ENCODE results near the gene PSMB1. TPM values are rescaled to one million over a fixed set of nuclear protein-coding genes. Genes with fewer than 3 reads are reported as not detected.

Gene PSMB1
- total RNA-seq, 4 donors from 2014 or later: 227 to 320 (median 275) TPM

DNA sequence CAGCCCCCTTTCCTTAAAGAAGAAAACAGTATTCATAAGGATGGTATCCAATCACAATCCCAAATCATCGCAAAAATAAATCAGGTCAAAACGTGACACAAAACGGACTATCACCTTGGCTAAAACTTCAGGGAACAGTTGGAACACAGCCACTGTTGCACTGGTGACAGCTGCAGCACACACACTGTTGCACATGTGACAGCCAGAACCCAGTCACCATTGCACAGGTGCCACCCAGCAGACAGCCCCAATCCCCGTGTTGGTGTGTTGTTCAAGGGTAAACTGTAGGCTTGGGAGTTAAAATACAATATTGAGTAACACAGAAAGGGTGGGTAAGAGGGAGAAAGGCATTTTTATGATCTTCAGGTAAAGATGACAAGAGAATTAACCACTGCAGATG, 15.8 kb downstream of the PSMB1 start:
- H3K4me1 ChIP-seq: no peaks in the 10 kb centered on the region
- 90 to 95% methylated on average over 4 of the region's 4 CpGs for WGBS, 2 donors
- H3K9me3 ChIP-seq: no peaks in the 10 kb centered on the region
- peaks cover 56 to 63% of the 10 kb centered on the region in 2 donors for H3K36me3 ChIP-seq
- DNase-seq: no peak
- no peaks in the 10 kb centered on the region for H3K27me3 ChIP-seq
- no peak overlapping the region for H3K4me3 ChIP-seq (replicated peaks in 1 of 3)
- TF ChIP-seq, protein P1, sequence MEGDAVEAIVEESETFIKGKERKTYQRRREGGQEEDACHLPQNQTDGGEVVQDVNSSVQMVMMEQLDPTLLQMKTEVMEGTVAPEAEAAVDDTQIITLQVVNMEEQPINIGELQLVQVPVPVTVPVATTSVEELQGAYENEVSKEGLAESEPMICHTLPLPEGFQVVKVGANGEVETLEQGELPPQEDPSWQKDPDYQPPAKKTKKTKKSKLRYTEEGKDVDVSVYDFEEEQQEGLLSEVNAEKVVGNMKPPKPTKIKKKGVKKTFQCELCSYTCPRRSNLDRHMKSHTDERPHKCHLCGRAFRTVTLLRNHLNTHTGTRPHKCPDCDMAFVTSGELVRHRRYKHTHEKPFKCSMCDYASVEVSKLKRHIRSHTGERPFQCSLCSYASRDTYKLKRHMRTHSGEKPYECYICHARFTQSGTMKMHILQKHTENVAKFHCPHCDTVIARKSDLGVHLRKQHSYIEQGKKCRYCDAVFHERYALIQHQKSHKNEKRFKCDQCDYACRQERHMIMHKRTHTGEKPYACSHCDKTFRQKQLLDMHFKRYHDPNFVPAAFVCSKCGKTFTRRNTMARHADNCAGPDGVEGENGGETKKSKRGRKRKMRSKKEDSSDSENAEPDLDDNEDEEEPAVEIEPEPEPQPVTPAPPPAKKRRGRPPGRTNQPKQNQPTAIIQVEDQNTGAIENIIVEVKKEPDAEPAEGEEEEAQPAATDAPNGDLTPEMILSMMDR (IDR thresholded peaks at IDR 0.05): no peak
- intact Hi-C loops (cut with DNase I): no loop called here
- H3K27ac ChIP-seq: no peak overlapping the region

DNA sequence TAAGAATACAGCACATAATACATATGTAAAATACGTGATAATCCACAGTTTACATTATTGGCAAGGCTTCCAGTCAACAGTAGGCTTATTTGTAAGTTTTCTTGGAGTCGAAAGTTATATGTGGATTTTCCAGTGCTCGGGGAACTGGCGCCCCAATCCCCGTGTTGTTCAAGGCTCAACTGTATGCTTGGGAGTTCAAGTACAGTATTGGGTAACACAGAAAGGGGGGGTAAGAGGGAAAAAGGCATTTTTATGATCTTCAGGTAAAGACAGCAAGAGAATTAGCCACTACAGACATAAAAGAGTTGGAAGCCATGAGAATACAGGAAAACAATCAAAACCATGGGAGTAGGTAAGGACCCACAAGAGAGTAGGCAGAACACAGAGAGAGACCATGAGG, 16.4 kb downstream of the PSMB1 start:
- H3K9me3 ChIP-seq: no peaks in the 10 kb centered on the region
- no peaks in the 10 kb centered on the region for H3K27me3 ChIP-seq
- no peak overlapping the region for H3K4me3 ChIP-seq (replicated peaks in 1 of 3)
- peaks cover 49 to 57% of the 10 kb centered on the region in 2 donors for H3K36me3 ChIP-seq
- H3K27ac ChIP-seq: no peak overlapping the region
- no peaks in the 10 kb centered on the region for H3K4me1 ChIP-seq
- 87 to 94% methylated on average over 5 of the region's 5 CpGs for WGBS, 2 donors
- no peak for TF ChIP-seq POLR2A (IDR thresholded peaks at IDR 0.05)
- TF ChIP-seq, protein P1 (IDR thresholded peaks at IDR 0.05): no peak
- intact Hi-C loops (cut with DNase I): no loop called here
- no peak for DNase-seq

DNA sequence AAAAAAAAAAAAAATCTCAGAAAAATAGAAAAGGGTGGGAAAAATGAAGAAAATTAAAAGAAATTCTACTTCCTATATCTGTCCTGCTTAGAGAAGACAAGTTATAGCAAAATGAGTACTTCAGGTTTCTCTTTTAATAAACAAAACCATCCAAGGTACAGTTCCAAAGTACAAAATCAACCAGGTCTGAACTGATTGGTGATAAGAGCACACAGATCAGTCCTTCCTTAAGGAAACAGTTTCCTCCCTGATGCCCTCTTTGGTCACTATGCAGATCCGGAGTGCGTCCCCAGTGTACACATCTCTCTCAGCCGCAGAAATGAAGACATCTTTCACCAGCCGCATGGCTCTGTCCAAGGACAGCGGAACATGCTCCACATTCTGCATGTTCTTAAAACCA, 18.1 kb downstream of the PSMB1 start:
- intact Hi-C loops (cut with DNase I): no loop called here
- Histone ChIP-seq H3K27ac (no peak overlapping the region), H3K4me1 (no peaks in the 10 kb centered on the region), H3K9me3 (no peaks in the 10 kb centered on the region), H3K27me3 (no peaks in the 10 kb centered on the region), H3K36me3 (peaks cover 45 to 56% of the 10 kb centered on the region in 2 donors), H3K4me3 (replicated peaks in 1 of 3) (no peak overlapping the region)
- TF ChIP-seq, protein P1 (IDR thresholded peaks at IDR 0.05): no peak
- TF ChIP-seq POLR2A (IDR thresholded peaks at IDR 0.05): no peak
- 91 to 94% methylated on average over 5 of the region's 5 CpGs for WGBS, 2 donors
- DNase-seq: no peak

DNA sequence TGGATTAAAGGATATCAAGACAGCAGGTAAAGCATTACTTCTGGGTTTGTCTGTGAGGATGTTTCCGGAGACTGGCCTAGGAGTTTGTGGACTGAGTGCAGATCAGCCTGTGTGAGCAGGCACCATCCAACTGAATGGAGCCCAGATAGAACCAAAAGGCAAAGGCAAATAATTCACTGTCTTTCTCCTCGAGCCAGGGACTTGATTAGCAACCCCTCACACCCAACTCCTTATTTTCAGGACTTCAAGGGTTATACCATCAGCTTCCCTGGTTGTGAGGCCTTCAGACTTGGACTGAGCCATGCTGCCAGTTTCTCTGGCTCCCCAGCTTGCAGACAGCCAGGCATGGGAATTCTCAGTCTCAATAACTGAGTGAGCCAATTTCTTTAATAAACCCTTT, 19.3 kb downstream of the PSMB1 start:
- Histone ChIP-seq H3K27ac (no peak overlapping the region), H3K36me3 (peaks cover 42 to 51% of the 10 kb centered on the region in 2 donors), H3K27me3 (no peaks in the 10 kb centered on the region), H3K4me1 (no peaks in the 10 kb centered on the region), H3K4me3 (replicated peaks in 1 of 3) (no peak overlapping the region), H3K9me3 (no peaks in the 10 kb centered on the region)
- TF ChIP-seq, protein P1 (IDR thresholded peaks at IDR 0.05): no peak
- no peak for TF ChIP-seq POLR2A (IDR thresholded peaks at IDR 0.05)
- 80 to 96% methylated on average over 2 of the region's 2 CpGs for WGBS, 2 donors
- no peak for DNase-seq
- intact Hi-C loops (cut with DNase I): loop anchor here (5.0 kb wide), 1 partner anchor 701 kb away; no protein-coding TSS in a partner anchor

DNA sequence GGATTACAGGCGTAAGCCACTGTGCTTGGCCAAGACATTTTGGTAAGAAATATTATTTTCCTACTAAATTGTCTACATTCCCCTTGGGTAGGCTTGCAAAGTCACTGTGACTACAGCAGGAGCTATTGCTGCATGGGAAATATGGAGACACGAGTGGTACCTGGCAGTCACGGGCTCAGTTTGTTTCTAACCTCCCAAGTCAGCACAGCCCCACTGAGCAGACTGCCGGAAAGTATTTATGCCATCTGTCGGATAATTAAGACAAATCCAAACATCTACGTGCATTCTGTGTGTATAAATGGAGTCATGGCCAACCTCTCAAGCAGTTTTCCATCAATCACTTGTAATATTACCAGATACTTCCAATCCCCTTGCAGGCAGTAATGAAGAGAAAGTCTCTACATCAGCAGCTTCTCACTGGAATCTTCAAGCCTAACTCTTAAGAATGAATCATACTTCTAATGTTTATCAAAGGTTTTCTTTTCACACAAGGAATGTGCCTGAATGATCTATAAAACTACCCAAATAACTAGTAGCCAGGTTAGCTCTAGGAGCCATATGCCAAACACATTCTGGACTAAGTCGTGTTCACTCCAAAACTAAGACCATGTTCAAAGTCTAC, 20.1 kb downstream of the PSMB1 start:
- intact Hi-C loops (cut with DNase I): loop anchor here (5.0 kb wide), 1 partner anchor 701 kb away; no protein-coding TSS in a partner anchor
- Histone ChIP-seq H3K27me3 (no peaks in the 10 kb centered on the region), H3K4me1 (no peaks in the 10 kb centered on the region), H3K27ac (no peak overlapping the region), H3K36me3 (peaks cover 42 to 46% of the 10 kb centered on the region in 2 donors), H3K9me3 (no peaks in the 10 kb centered on the region), H3K4me3 (replicated peaks in 1 of 3) (no peak overlapping the region)
- no peak for TF ChIP-seq POLR2A (IDR thresholded peaks at IDR 0.05)
- TF ChIP-seq, protein P1 (IDR thresholded peaks at IDR 0.05): no peak
- WGBS, 2 donors: 90 to 92% methylated on average over 7 of the region's 7 CpGs
- DNase-seq: no peak
